Body of pancreas (tissue), 4 donors: ENCODE results near the gene CALCOCO1. TPM values are rescaled to one million over a fixed set of nuclear protein-coding genes. Genes with fewer than 3 reads are reported as not detected.

Experiments
- ATAC-seq: fragments of 150-250 bp; one replicate; pipeline ENCODE4 v1.9.1; 2016
- DNase-seq, 4 donors: peaks; one replicate each; pipeline ENCODE4 v3.0.0-alpha.2; 2019
- H3K27ac ChIP-seq, 4 donors: fragments of 200-600 bp; sonication (generic); 1 replicate in 3 of 4; 2 replicates in 1 of 4; pipeline versions ENCODE4 v1.5.1 to v1.6.1; 2016 to 2019; ENCODE audit warnings: mild to moderate bottlenecking in 1 of 4, mixed read lengths in 1 of 4, moderate library complexity in 1 of 4
- H3K27me3 ChIP-seq, 2 donors: fragments of 200-600 bp; sonication (generic); one replicate each; pipeline ENCODE4 v1.6.0; 2016; ENCODE audit warnings: mild to moderate bottlenecking in 1 of 2
- H3K36me3 ChIP-seq, 2 donors: fragments of 200-600 bp; sonication (generic); replicated peaks in 1 of 2; 2 replicates each; pipeline ENCODE4 v1.5.1; 2016; ENCODE audit warnings: low read depth in 2 of 2; ENCODE audit not compliant: insufficient read depth in 1 of 2
- H3K4me1 ChIP-seq: fragments of 200-600 bp; sonication (generic); one replicate; pipeline ENCODE4 v1.6.0; 2016
- H3K4me3 ChIP-seq, 2 donors: fragments of 200-600 bp; sonication (generic); 1 replicate in 1 of 2; 2 replicates in 1 of 2; pipeline ENCODE4 v1.5.1; 2016 to 2019
- H3K9me3 ChIP-seq, 3 donors: fragments of 200-600 bp; sonication (generic); 1 replicate in 2 of 3; 2 replicates in 1 of 3; pipeline ENCODE4 v1.5.1; 2016
- CTCF ChIP-seq, 7 experiments: fragments of 450-650 bp in 4 of 7; fragments of 200-600 bp in 3 of 7; sonication (generic) in 3 of 7; IDR thresholded peaks; one replicate each; pipeline ENCODE4 v1.5.1; 2016 to 2019; ENCODE audit warnings: antibody characterized with exemption in 7 of 7
- POLR2A ChIP-seq, 3 donors: fragments of 450-650 bp; IDR thresholded peaks; one replicate each; pipeline ENCODE4 v1.6.1; 2016; ENCODE audit warnings: antibody characterized with exemption in 3 of 3, mild to moderate bottlenecking in 2 of 3
- WGBS, 2 donors: methylation state at CpG; one replicate each; pipeline ENCODE4 v1.1.5; 2017; 5-methylcytosine and 5-hydroxymethylcytosine counted together
- intact Hi-C: fragments of 100-400 bp; cut with DNase I; formaldehyde crosslinking; loops from one replicate; pipeline ENCODE4 v1.15.1; 2023
- total RNA-seq, 2 donors: library from RNA; depleted of rRNA; stranded (reverse); fragments of >200 nt; gene quantifications; one replicate each; pipeline ENCODE4 v1.1.0, GENCODE V29; 2016

The CALCOCO1 gene
- total RNA-seq, 2 donors from 2014 or later, result 109 to 153 TPM

DNA sequence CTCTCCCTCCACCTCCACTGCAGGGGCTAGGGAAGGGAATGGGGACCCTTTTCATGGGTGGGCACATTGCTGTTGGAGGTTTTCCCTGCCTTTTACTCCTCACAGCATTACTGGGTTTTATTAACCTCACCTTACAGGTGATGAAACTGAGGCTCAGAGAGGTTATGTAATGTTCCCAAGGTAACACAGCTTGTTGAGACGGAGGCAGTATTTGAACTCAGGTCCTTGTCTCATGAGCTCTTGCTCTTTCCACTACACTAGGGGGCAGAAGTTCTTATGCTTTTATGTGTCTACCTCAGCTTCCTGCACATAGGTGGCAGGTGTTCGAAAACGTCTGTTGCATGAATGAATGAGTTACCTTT is 12.9 kb upstream of the CALCOCO1 start:
- peaks cover 0 to 12% of the 10 kb centered on the region in 2 donors for H3K27me3 ChIP-seq
- intact Hi-C loops, result loop anchor here (5.0 kb wide), 1 partner anchor 38 kb away; no protein-coding TSS in a partner anchor
- peaks cover 27% of the 10 kb centered on the region for H3K4me1 ChIP-seq
- 61 to 72% methylated on average over 3 of the region's 3 CpGs for WGBS, 2 donors
- H3K27ac ChIP-seq, result no peak overlapping the region
- H3K36me3 ChIP-seq, result no peaks in the 10 kb centered on the region
- no peaks in the 10 kb centered on the region for H3K9me3 ChIP-seq
- DNase-seq (no peak), ATAC-seq (no peak)
- no peak overlapping the region for H3K4me3 ChIP-seq
- TF ChIP-seq POLR2A (IDR thresholded peaks at IDR 0.05) (no peak), CTCF (IDR thresholded peaks at IDR 0.05) (no peak)

- WGBS, 2 donors, result 10 to 16% methylated on average over 26 to 48 of the region's 50 CpGs
- intact Hi-C loops, result loop anchor here (5.0 kb wide), 1 partner anchor 37 kb away; no protein-coding TSS in a partner anchor
- Histone ChIP-seq H3K4me3 (no peak overlapping the region), H3K36me3 (no peaks in the 10 kb centered on the region), H3K27me3 (peaks cover 0 to 12% of the 10 kb centered on the region in 2 donors), H3K27ac (no peak overlapping the region), H3K4me1 (peaks cover 27% of the 10 kb centered on the region), H3K9me3 (no peaks in the 10 kb centered on the region)
- no peak for DNase-seq
- ATAC-seq, result no peak
- no peak for TF ChIP-seq CTCF (IDR thresholded peaks at IDR 0.05)
- TF ChIP-seq POLR2A (IDR thresholded peaks at IDR 0.05), result no peak
Measured at GRCh38 chr12:53739214-53740129, 12.2 kb upstream of the CALCOCO1 start.

DNA sequence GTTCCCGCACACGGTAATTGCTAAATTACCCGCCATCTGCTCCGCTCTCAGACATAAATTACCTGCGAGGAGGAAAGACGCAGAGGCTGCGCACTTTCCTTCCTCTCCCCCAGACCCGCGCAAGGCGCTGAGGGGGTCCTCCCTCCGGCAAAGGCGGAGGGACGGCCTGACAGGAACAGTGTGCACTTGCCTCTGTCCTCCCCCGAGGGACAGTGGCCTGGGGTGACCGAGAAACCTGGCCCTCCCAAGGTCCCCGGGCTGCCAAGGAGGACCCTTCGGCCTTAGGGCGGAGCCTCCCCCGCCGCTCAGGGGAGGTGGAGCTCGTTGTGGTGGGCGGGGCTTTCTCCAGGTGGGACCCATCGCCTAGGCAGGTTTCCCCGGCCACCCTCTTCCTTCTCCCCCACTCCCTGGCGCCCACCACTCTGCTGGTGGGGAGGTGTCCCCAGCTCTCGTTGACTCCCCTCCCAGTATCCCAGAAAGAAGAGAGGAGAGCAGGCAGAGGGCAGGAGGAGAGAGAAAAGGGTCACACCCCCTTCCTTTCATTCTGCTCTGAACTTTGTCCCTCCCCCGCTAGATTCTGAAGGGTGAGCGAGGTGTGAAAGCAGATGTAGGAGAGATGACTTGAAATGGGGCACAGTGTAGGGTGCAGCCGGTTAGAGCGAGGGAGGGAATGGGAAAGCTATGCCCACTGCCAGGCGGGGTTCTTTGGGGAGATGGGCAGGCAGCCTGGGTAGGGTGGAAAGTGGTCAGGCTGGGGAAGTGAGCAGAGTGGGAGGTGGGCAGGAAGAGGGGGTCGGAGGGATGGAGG is 11.4 kb upstream of the CALCOCO1 start:
- peak in 2 of 4 donors; percentile 37 to 60 for DNase-seq
- Histone ChIP-seq H3K4me1 (peaks cover 27% of the 10 kb centered on the region), H3K36me3 (no peaks in the 10 kb centered on the region), H3K27ac (no peak overlapping the region), H3K4me3 (no peak overlapping the region), H3K27me3 (peaks cover 0 to 12% of the 10 kb centered on the region in 2 donors), H3K9me3 (no peaks in the 10 kb centered on the region)
- no peak for ATAC-seq
- TF ChIP-seq POLR2A (IDR thresholded peaks at IDR 0.05) (no peak), CTCF (IDR thresholded peaks at IDR 0.05) (no peak)
- intact Hi-C loops, result no loop called here
- WGBS, 2 donors, result 16 to 30% methylated on average over 20 to 31 of the region's 32 CpGs

GRCh38 chr12:53737951-53738405 is 10.7 kb upstream of the CALCOCO1 start:
- no peak overlapping the region for H3K4me3 ChIP-seq
- H3K4me1 ChIP-seq, result peaks cover 21% of the 10 kb centered on the region
- ATAC-seq, result no peak
- H3K36me3 ChIP-seq, result no peaks in the 10 kb centered on the region
- no peak for DNase-seq
- TF ChIP-seq POLR2A (IDR thresholded peaks at IDR 0.05), result no peak
- TF ChIP-seq CTCF (IDR thresholded peaks at IDR 0.05), result no peak
- no peak overlapping the region for H3K27ac ChIP-seq
- 62 to 81% methylated on average over 14 of the region's 14 CpGs for WGBS, 2 donors
- H3K27me3 ChIP-seq, result peaks cover 0 to 12% of the 10 kb centered on the region in 2 donors
- intact Hi-C loops, result no loop called here
- H3K9me3 ChIP-seq, result no peaks in the 10 kb centered on the region
